Measurements from ENCODE around the gene DPM2. TPM values are rescaled to one million over a fixed set of nuclear protein-coding genes. Genes with fewer than 3 reads are reported as not detected.

DPM2 gene
- total and polyA plus RNA-seq, 7 donors: 9.7 to 39.6 (median 16.6) TPM

- Histone ChIP-seq H3K9me3 (no peaks in the 10 kb centered on the region), H3K27me3 (ENCODE audit: insufficient read depth in 3 of 3, low read length in 2 of 3) (no peaks in the 10 kb centered on the region), H3K4me3 (peak overlapping the region; percentile 97), H3K4me1 (peaks cover 27% of the 10 kb centered on the region), H3K27ac (peak overlapping the region; percentile 90), H3K36me3 (ENCODE audit: insufficient read depth in 1 of 2, low read depth in 1 of 2) (peaks cover 10 to 47% of the 10 kb centered on the region in 2 donors)
- 37 to 52% (median 47%) methylated on average over 15 to 16 of the region's 16 CpGs for WGBS, 3 donors
- intact Hi-C loops (cut with DNase I): no loop called here
- ATAC-seq: peak in 1 of 4 donors; percentile 0
- DNase-seq: no peak
- no peak for TF ChIP-seq CTCF (IDR thresholded peaks at IDR 0.05)
Observed at GRCh38 chr9:127896395-127897192, 41.1 kb downstream of the DPM2 start.

GRCh38 chr9:127895811-127896210 lies 41.8 kb downstream of the DPM2 start:
- H3K4me1 ChIP-seq: peaks cover 27% of the 10 kb centered on the region
- WGBS, 3 donors: 94 to 97% (median 95%) methylated on average over 8 of the region's 8 CpGs
- no peaks in the 10 kb centered on the region for H3K27me3 ChIP-seq (ENCODE audit: insufficient read depth in 3 of 3, low read length in 2 of 3)
- peak overlapping the region; percentile 90 for H3K27ac ChIP-seq
- intact Hi-C loops (cut with DNase I): no loop called here
- peak overlapping the region; percentile 97 for H3K4me3 ChIP-seq
- ATAC-seq (no peak), DNase-seq (no peak)
- no peaks in the 10 kb centered on the region for H3K9me3 ChIP-seq
- peaks cover 10 to 54% of the 10 kb centered on the region in 2 donors for H3K36me3 ChIP-seq (ENCODE audit: insufficient read depth in 1 of 2, low read depth in 1 of 2)
- TF ChIP-seq CTCF (IDR thresholded peaks at IDR 0.05): no peak

- ATAC-seq (no peak), DNase-seq (no peak)
- H3K27ac ChIP-seq: no peak overlapping the region
- no peaks in the 10 kb centered on the region for H3K9me3 ChIP-seq
- peaks cover 20% of the 10 kb centered on the region for H3K4me1 ChIP-seq
- H3K4me3 ChIP-seq: no peak overlapping the region
- intact Hi-C loops (cut with DNase I): no loop called here
- H3K36me3 ChIP-seq (ENCODE audit: insufficient read depth in 1 of 2, low read depth in 1 of 2): peaks cover 10 to 74% of the 10 kb centered on the region in 2 donors
- TF ChIP-seq CTCF (IDR thresholded peaks at IDR 0.05): no peak
- H3K27me3 ChIP-seq (ENCODE audit: insufficient read depth in 3 of 3, low read length in 2 of 3): no peaks in the 10 kb centered on the region
- WGBS, 3 donors: 96 to 100% (median 96%) methylated on average over 4 of the region's 4 CpGs
Observed at GRCh38 chr9:127893392-127893791, 44.3 kb downstream of the DPM2 start.

GRCh38 chr9:127892831-127893230 lies 44.8 kb downstream of the DPM2 start:
- ATAC-seq (no peak), DNase-seq (no peak)
- intact Hi-C loops (cut with DNase I): no loop called here
- Histone ChIP-seq H3K4me3 (no peak overlapping the region), H3K36me3 (ENCODE audit: insufficient read depth in 1 of 2, low read depth in 1 of 2) (peaks cover 10 to 79% of the 10 kb centered on the region in 2 donors), H3K4me1 (peaks cover 16% of the 10 kb centered on the region), H3K27ac (no peak overlapping the region), H3K27me3 (ENCODE audit: insufficient read depth in 3 of 3, low read length in 2 of 3) (no peaks in the 10 kb centered on the region), H3K9me3 (no peaks in the 10 kb centered on the region)
- TF ChIP-seq CTCF (IDR thresholded peaks at IDR 0.05): no peak
- 81 to 96% (median 94%) methylated on average over 6 of the region's 6 CpGs for WGBS, 3 donors

Data from psoas muscle (tissue), 8 donors.